Liver (tissue), 3 donors: ENCODE measurements around the gene XYLT1.

ENCODE experiments used
- EGR1 ChIP-seq, 2 donors: IDR thresholded peaks; 2 replicates each; pipeline ENCODE4 v1.6.1; 2016 to 2018; ENCODE audit warnings: antibody characterized with exemption in 2 of 2, low read depth in 2 of 2
- HNF4A ChIP-seq, 2 donors: conservative IDR thresholded peaks; 2 replicates each; pipeline ENCODE4 v1.6.1; 2016; ENCODE audit warnings: antibody characterized with exemption in 2 of 2, mild to moderate bottlenecking in 2 of 2
- RAD21 ChIP-seq, 2 donors: IDR thresholded peaks; 2 replicates each; pipeline ENCODE4 v1.6.1; 2016; ENCODE audit warnings: antibody characterized with exemption in 2 of 2, mild to moderate bottlenecking in 2 of 2
- TAF1 ChIP-seq: conservative IDR thresholded peaks from 2 replicates; pipeline ENCODE4 v1.6.1; 2016; ENCODE audit warnings: antibody characterized with exemption, mild to moderate bottlenecking
- YY1 ChIP-seq: IDR thresholded peaks from 2 replicates; pipeline ENCODE4 v1.6.1; 2016; ENCODE audit warnings: antibody characterized with exemption, mild to moderate bottlenecking
- TF ChIP-seq, protein P1 (sequence below): fragments of 150-350 bp; IDR thresholded peaks from 2 replicates; pipeline ENCODE4 v1.5.1; 2017; ENCODE audit warnings: improper control_type of control experiment, low read depth, low read length; ENCODE audit not compliant: missing input control
- TF ChIP-seq, protein P2 (sequence below): IDR thresholded peaks from 2 replicates; pipeline ENCODE4 v1.6.1; 2016; ENCODE audit warnings: antibody characterized with exemption
- TF ChIP-seq, protein P3 (sequence below): IDR thresholded peaks from 2 replicates; pipeline ENCODE4 v1.6.1; 2016; ENCODE audit warnings: antibody characterized with exemption, mild to moderate bottlenecking
- TF ChIP-seq, protein P4 (sequence below): IDR thresholded peaks from 2 replicates; pipeline ENCODE4 v1.6.1; 2016; ENCODE audit warnings: antibody characterized with exemption
- donor health status: healthy.
- donor health status: healthy.

DNA sequence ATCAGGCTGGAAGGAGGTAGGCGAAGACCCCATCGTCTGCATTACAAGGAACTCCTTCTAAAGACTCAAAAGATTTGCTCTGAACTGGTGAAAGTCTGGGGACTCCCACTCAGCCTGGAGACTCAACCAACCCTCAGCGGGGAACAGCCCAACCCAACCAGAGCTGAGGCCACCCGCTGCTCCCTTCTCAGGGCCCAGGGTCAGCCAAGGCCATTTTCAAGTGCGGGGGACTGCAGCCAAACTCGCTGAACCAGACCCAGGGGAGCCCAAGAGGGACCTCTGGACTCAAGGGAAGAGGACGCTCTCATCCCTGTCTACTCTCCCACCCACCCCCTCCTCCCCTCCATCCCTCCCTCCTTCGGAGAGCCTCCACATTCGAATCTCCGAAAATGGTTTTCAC is 24.1 kb downstream of the XYLT1 start:
- TF ChIP-seq, protein P1, sequence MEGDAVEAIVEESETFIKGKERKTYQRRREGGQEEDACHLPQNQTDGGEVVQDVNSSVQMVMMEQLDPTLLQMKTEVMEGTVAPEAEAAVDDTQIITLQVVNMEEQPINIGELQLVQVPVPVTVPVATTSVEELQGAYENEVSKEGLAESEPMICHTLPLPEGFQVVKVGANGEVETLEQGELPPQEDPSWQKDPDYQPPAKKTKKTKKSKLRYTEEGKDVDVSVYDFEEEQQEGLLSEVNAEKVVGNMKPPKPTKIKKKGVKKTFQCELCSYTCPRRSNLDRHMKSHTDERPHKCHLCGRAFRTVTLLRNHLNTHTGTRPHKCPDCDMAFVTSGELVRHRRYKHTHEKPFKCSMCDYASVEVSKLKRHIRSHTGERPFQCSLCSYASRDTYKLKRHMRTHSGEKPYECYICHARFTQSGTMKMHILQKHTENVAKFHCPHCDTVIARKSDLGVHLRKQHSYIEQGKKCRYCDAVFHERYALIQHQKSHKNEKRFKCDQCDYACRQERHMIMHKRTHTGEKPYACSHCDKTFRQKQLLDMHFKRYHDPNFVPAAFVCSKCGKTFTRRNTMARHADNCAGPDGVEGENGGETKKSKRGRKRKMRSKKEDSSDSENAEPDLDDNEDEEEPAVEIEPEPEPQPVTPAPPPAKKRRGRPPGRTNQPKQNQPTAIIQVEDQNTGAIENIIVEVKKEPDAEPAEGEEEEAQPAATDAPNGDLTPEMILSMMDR = no peak
- TF ChIP-seq TAF1 = no peak
- no peak for TF ChIP-seq EGR1 (IDR thresholded peaks at IDR 0.05; ENCODE audit: low read depth in 2 of 2)
- no peak for TF ChIP-seq HNF4A (conservative IDR thresholded peaks at IDR 0.05)
- TF ChIP-seq, protein P2, sequence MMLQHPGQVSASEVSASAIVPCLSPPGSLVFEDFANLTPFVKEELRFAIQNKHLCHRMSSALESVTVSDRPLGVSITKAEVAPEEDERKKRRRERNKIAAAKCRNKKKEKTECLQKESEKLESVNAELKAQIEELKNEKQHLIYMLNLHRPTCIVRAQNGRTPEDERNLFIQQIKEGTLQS = no peak
- no peak for TF ChIP-seq YY1
- TF ChIP-seq, protein P3, sequence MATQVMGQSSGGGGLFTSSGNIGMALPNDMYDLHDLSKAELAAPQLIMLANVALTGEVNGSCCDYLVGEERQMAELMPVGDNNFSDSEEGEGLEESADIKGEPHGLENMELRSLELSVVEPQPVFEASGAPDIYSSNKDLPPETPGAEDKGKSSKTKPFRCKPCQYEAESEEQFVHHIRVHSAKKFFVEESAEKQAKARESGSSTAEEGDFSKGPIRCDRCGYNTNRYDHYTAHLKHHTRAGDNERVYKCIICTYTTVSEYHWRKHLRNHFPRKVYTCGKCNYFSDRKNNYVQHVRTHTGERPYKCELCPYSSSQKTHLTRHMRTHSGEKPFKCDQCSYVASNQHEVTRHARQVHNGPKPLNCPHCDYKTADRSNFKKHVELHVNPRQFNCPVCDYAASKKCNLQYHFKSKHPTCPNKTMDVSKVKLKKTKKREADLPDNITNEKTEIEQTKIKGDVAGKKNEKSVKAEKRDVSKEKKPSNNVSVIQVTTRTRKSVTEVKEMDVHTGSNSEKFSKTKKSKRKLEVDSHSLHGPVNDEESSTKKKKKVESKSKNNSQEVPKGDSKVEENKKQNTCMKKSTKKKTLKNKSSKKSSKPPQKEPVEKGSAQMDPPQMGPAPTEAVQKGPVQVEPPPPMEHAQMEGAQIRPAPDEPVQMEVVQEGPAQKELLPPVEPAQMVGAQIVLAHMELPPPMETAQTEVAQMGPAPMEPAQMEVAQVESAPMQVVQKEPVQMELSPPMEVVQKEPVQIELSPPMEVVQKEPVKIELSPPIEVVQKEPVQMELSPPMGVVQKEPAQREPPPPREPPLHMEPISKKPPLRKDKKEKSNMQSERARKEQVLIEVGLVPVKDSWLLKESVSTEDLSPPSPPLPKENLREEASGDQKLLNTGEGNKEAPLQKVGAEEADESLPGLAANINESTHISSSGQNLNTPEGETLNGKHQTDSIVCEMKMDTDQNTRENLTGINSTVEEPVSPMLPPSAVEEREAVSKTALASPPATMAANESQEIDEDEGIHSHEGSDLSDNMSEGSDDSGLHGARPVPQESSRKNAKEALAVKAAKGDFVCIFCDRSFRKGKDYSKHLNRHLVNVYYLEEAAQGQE = no peak
- TF ChIP-seq, protein P4, sequence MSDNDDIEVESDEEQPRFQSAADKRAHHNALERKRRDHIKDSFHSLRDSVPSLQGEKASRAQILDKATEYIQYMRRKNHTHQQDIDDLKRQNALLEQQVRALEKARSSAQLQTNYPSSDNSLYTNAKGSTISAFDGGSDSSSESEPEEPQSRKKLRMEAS = no peak
- no peak for TF ChIP-seq RAD21 (IDR thresholded peaks at IDR 0.05)
